ENCODE measurements around the gene ANP32A.

ANP32A gene

DNA sequence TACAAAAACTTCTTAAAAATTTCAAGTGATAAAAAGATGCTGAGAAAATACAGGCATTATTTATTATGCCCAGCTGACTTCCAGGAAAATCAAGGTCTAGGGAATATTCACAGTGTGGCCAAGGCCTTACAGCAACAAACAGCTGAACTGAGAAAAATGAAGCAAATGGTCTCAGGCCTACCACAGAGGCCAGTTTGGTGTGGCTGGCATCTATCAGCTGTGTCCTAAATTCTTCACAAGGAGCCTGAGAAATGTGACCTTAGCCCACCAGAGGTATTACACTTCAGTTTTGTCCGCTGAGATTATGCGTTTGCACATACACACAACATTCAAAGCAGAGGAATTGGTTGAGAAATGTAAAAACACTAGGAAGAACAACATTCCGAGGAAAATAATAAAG is 77.4 kb downstream of the ANP32A start:
- DNase-seq (ENCODE audit: low spot score), result no peak

- no peak for DNase-seq (ENCODE audit: low spot score)
Measured at GRCh38 chr15:68739390-68740080, 81.2 kb downstream of the ANP32A start.

DNA sequence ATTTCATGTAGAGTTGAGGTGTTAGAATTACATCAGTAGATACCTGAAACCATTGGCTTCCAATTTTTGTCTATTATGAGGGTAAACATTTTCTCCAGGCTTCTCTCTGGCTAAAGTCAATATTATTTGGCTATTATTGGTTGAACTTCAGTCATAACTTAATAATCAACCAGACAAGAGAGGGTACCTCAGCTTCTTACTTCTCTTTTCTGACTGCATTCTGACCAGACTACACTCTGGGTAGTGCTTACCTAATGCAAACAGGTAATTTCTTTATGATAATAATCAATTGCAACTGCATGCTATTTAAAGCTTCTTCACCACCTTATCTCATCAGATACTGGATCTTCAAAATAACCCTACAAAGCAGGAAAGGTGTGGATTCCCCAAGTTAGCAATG is 85.1 kb downstream of the ANP32A start:
- no peak for DNase-seq (ENCODE audit: low spot score)

GRCh38 chr15:68734881-68735280 is 85.8 kb downstream of the ANP32A start:
- no peak for DNase-seq (ENCODE audit: low spot score)

GRCh38 chr15:68734352-68734751 is 86.3 kb downstream of the ANP32A start:
- no peak for DNase-seq (ENCODE audit: low spot score)

DNA sequence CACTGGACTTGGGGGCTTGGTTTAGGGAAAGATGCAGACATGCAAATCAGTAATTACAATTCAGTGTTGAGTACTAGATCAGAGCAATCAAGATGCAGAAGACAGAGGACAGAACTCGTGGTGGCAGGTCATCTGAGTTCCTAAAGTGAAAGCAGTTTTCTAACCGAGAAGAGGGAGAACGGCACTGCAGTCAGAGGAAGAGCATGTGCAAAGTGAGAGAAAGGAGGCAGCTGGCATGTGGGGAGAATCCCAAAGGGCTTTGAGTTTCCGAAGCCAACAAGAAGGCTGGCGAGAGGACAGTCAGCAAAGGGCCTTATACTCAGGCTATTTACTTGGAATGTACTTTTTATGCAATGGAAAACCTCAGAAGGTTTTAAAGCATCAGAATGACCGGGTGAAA is 87.0 kb downstream of the ANP32A start:
- DNase-seq (ENCODE audit: low spot score), result no peak

DNA sequence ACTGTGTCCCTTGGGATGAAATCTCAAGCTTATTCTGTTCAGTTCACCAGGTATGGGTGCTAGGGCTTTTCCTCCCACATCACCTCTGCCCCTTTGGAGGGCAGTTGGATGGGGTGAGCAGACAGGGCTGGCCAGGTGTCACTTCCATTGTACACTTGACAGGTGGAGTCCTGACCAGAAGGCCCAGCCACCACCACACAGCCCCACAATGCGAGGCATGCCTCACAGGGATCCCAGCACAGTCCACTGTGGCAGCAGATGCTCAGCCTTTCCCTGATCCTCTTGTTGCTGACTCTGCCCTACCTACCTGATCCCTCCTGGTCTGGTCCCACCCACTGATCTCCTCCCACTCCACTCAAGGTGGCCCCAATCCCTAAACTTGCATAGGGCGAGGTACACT is 88.2 kb downstream of the ANP32A start:
- DNase-seq (ENCODE audit: low spot score), result no peak

- DNase-seq (ENCODE audit: low spot score), result no peak
Measured at GRCh38 chr15:68730976-68731897, 89.5 kb downstream of the ANP32A start.

- no peak for DNase-seq (ENCODE audit: low spot score)
Measured at GRCh38 chr15:68730471-68730919, 90.2 kb downstream of the ANP32A start.

DNA sequence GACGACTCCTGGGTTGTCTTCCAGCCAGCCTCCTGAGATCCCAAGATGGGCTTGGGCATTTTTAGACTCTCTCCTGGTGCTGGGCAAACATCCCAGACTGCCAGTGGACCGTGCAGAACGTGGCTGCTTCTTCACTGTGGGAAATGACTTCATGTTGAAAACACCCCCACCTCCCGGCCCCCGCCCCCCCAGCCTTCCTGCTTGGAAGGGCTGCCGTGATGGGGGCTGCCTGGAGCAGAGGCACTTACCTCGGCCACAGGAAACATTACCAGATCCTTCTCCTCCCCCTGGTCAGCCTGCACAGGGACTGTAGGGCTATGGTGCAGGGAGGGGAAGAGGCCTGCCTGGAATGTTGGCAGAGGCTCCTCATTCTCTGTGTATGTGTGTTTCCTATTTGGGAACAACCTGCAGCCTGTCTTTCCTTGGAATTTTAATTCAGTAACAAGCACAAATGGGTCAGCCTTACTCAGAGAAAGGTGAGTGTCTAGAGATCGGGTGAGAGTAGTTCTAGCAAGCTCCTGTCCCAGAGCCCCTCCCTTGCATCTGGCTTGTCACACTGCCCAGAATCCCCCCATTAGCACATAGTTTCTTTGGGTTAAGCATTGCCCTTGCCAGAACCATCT is 90.8 kb downstream of the ANP32A start:
- no peak for DNase-seq (ENCODE audit: low spot score)
